ENCODE data around the gene LRCOL1. TPM values are rescaled to one million over a fixed set of nuclear protein-coding genes. Genes with fewer than 3 reads are reported as not detected.

LRCOL1 gene
- total and polyA plus RNA-seq, 8 donors, result 0.60 TPM; not detected in 7

DNA sequence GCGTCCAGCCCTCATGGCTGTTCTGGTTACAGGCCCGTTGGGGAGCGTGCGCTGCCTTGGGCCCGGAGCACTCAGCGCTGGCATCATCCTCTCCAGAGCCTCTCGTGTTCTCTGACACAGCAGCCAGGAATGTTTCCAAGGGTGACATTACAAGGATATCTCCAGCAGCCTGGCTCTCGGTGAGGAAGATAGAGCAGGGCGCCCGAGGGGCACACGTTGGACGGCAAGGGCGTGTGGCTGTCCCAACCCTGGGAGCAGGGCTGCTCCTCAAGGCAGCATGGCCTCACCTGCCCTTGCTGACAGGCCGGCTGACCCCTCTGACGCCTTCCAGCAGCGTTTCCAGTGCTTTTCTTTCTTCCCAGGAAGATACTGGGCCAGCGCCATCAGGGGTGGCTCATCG is 14.4 kb downstream of the LRCOL1 start:
- TF ChIP-seq EP300 (IDR thresholded peaks at IDR 0.05) (no peak), POLR2A (IDR thresholded peaks at IDR 0.05) (no peak), POLR2AphosphoS5 (IDR thresholded peaks at IDR 0.05) (no peak)
- TF ChIP-seq, protein P1, sequence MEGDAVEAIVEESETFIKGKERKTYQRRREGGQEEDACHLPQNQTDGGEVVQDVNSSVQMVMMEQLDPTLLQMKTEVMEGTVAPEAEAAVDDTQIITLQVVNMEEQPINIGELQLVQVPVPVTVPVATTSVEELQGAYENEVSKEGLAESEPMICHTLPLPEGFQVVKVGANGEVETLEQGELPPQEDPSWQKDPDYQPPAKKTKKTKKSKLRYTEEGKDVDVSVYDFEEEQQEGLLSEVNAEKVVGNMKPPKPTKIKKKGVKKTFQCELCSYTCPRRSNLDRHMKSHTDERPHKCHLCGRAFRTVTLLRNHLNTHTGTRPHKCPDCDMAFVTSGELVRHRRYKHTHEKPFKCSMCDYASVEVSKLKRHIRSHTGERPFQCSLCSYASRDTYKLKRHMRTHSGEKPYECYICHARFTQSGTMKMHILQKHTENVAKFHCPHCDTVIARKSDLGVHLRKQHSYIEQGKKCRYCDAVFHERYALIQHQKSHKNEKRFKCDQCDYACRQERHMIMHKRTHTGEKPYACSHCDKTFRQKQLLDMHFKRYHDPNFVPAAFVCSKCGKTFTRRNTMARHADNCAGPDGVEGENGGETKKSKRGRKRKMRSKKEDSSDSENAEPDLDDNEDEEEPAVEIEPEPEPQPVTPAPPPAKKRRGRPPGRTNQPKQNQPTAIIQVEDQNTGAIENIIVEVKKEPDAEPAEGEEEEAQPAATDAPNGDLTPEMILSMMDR (IDR thresholded peaks at IDR 0.05), result no peak
- H3K4me3 ChIP-seq, result no peak overlapping the region
- 69 to 77% (median 74%) methylated on average over 18 of the region's 18 CpGs for WGBS, 5 donors
- peaks cover 0 to 39% (median 29%) of the 10 kb centered on the region in 3 donors for H3K27me3 ChIP-seq
- H3K36me3 ChIP-seq, result no peaks in the 10 kb centered on the region
- H3K9me3 ChIP-seq, result no peaks in the 10 kb centered on the region
- H3K27ac ChIP-seq, result no peak overlapping the region
- no peak for DNase-seq
- H3K4me1 ChIP-seq, result peaks cover 11 to 36% (median 30%) of the 10 kb centered on the region in 4 donors
- intact Hi-C loops (cut with DNase I; ENCODE audit: low total_unique reads), result no loop called here

DNA sequence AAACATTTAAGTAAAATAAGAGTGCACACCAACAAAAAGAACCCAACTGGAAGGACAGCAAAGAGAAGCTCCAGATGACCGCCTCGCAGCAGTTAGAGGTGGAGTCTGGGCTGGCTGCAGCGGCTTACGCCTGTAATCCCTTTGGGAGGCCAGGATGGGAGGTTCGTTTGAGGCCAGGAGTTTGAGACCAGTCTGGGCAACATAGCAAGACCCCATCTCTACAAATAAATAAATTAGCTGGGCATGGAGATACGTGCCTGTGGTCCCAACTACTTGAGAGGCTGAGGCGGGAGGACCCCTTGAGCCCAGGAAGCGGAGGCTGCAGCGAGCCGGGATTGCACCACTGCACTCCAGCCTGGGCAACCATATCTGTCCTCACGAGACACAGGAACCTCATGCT is 15.2 kb downstream of the LRCOL1 start:
- TF ChIP-seq POLR2A (IDR thresholded peaks at IDR 0.05) (no peak), EP300 (IDR thresholded peaks at IDR 0.05) (no peak)
- TF ChIP-seq, protein P1 (IDR thresholded peaks at IDR 0.05), result no peak
- Histone ChIP-seq H3K9me3 (no peaks in the 10 kb centered on the region), H3K27ac (no peak overlapping the region), H3K36me3 (no peaks in the 10 kb centered on the region), H3K4me1 (peaks cover 11 to 28% (median 21%) of the 10 kb centered on the region in 4 donors), H3K4me3 (no peak overlapping the region), H3K27me3 (peaks cover 0 to 30% (median 27%) of the 10 kb centered on the region in 3 donors)
- 76 to 89% (median 84%) methylated on average over 11 of the region's 11 CpGs for WGBS, 5 donors
- no peak for DNase-seq
- intact Hi-C loops (cut with DNase I; ENCODE audit: low total_unique reads), result no loop called here

DNA sequence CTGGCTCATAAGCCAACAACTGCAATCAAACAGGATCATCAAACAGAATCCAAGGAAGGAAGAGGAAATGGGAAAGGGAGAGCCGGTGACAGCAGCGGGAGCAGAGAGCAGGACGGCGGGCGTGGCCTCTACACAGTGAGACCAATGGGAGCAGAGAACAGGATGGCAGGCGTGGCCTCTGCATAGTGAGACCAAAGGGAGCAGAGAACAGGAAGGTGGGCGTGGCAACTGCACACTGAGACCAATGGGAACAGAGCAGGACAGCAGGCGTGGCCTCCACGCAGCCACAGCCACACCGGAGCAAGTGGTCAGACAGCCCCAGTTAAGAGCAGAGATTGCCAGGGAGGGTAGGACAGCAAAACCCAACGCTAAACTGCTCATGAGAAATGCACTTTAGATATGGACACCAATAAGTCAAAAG is 16.4 kb downstream of the LRCOL1 start:
- H3K27me3 ChIP-seq, result peaks cover 0 to 30% (median 18%) of the 10 kb centered on the region in 3 donors
- H3K4me1 ChIP-seq, result peaks cover 11 to 21% (median 18%) of the 10 kb centered on the region in 4 donors
- no peak for TF ChIP-seq POLR2A (IDR thresholded peaks at IDR 0.05)
- TF ChIP-seq, protein P1 (IDR thresholded peaks at IDR 0.05), result no peak
- TF ChIP-seq POLR2AphosphoS5 (IDR thresholded peaks at IDR 0.05), result peak in 1 of 3 donors; percentile 59
- 4 to 16% (median 7%) methylated on average over 11 of the region's 11 CpGs for WGBS, 5 donors
- no peaks in the 10 kb centered on the region for H3K9me3 ChIP-seq
- DNase-seq, result peak; percentile 95 to 98
- no peaks in the 10 kb centered on the region for H3K36me3 ChIP-seq
- intact Hi-C loops (cut with DNase I; ENCODE audit: low total_unique reads), result no loop called here
- H3K27ac ChIP-seq, result peak overlapping the region in 1 of 5 donors; percentile 13
- H3K4me3 ChIP-seq, result peak overlapping the region in 3 of 4 donors; percentile 13 to 33 (median 25)

DNA sequence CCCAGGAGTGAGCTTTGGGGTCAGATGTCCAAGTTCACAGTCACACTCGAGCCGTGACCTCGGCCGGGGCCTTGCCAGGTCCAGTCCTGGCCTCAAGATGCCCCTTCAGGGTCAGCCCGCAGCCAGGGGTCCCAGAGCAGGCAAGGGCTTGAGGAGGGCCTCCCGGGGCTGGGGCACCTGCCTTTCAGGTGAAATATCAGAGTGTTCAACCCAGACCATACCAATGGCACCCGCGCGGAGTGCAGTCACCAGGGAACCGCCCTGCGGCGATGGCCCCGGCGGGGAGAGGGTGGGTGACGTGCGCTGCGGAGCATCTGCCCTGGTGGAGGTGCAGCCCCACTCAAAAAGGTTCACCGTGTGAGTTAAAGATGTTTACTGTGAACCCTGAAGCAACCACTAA is 16.9 kb downstream of the LRCOL1 start:
- Histone ChIP-seq H3K4me3 (peak overlapping the region in 3 of 4 donors; percentile 13 to 33 (median 25)), H3K27me3 (peaks cover 0 to 25% (median 13%) of the 10 kb centered on the region in 3 donors), H3K27ac (peak overlapping the region in 1 of 5 donors; percentile 13), H3K4me1 (peaks cover 11 to 17% (median 14%) of the 10 kb centered on the region in 4 donors), H3K9me3 (no peaks in the 10 kb centered on the region), H3K36me3 (no peaks in the 10 kb centered on the region)
- intact Hi-C loops (cut with DNase I; ENCODE audit: low total_unique reads), result no loop called here
- no peak for TF ChIP-seq POLR2A (IDR thresholded peaks at IDR 0.05)
- TF ChIP-seq, protein P1 (IDR thresholded peaks at IDR 0.05), result no peak
- TF ChIP-seq EP300 (IDR thresholded peaks at IDR 0.05), result no peak
- no peak for TF ChIP-seq POLR2AphosphoS5 (IDR thresholded peaks at IDR 0.05)
- DNase-seq, result no peak
- whole genome bisulfite sequencing, 5 donors, result 55 to 71% (median 57%) methylated on average over 18 of the region's 18 CpGs

All from stomach (tissue), 9 donors.